BE2C (cell line): Measurements from ENCODE around the gene TEX14.

Experiments
- DNase-seq: peaks from one replicate; pipeline ENCODE4 v3.0.0-alpha.2; 2020
- H3K27me3 ChIP-seq: fragments of 250-450 bp; sonication (Bioruptor Pico); 2 replicates; pipeline ENCODE4 v1.5.1; 2020; ENCODE audit warnings: mild to moderate bottlenecking
- H3K36me3 ChIP-seq: fragments of 250-450 bp; sonication (Bioruptor Pico); 2 replicates; pipeline ENCODE4 v1.5.1; 2020; ENCODE audit warnings: mild to moderate bottlenecking
- H3K4me1 ChIP-seq: fragments of 250-450 bp; sonication (Bioruptor Pico); 2 replicates; pipeline ENCODE4 v1.5.1; 2020
- H3K4me3 ChIP-seq: 2 replicates; pipeline ENCODE4 v1.5.1; 2011; ENCODE audit warnings: low read depth, low read length
- H3K9me3 ChIP-seq: fragments of 250-450 bp; sonication (Bioruptor Pico); 2 replicates; pipeline ENCODE4 v1.5.1; 2020
- CTCF ChIP-seq: IDR thresholded peaks from 2 replicates; pipeline ENCODE4 v1.5.1; 2012; ENCODE audit warnings: mild to moderate bottlenecking, low read depth, low read length

Gene TEX14

GRCh38 chr17:58517928-58518609, 173.8 kb downstream of the TEX14 start:
- DNase-seq: peak; percentile 100
- H3K36me3 ChIP-seq: no peaks in the 10 kb centered on the region
- H3K27me3 ChIP-seq: no peaks in the 10 kb centered on the region
- H3K9me3 ChIP-seq: no peaks in the 10 kb centered on the region
- H3K4me3 ChIP-seq: peak overlapping the region; percentile 93
- TF ChIP-seq CTCF: no peak
- H3K4me1 ChIP-seq: 0 out of 2 replicates have a peak, but pooled peaks cover 3% of the 10 kb centered on the region

- Histone ChIP-seq H3K27me3 (no peaks in the 10 kb centered on the region), H3K4me3 (peak overlapping the region; percentile 93), H3K36me3 (peaks cover 2% of the 10 kb centered on the region; the same call in 1 of the 2 replicates), H3K9me3 (no peaks in the 10 kb centered on the region), H3K4me1 (0 out of 2 replicates have a peak, but pooled peaks cover 3% of the 10 kb centered on the region)
- TF ChIP-seq CTCF: no peak
- no peak for DNase-seq
These were observed 174.4 kb downstream of the TEX14 start for GRCh38 chr17:58517378-58517927.

GRCh38 chr17:58516644-58517377, 175.0 kb downstream of the TEX14 start:
- no peaks in the 10 kb centered on the region for H3K9me3 ChIP-seq
- H3K4me3 ChIP-seq: peak overlapping the region; percentile 93
- H3K27me3 ChIP-seq: no peaks in the 10 kb centered on the region
- peaks cover 8% of the 10 kb centered on the region; the same call in 1 of the 2 replicates for H3K36me3 ChIP-seq
- no peak for TF ChIP-seq CTCF
- 0 out of 2 replicates have a peak, but pooled peaks cover 3% of the 10 kb centered on the region for H3K4me1 ChIP-seq
- DNase-seq: no peak

GRCh38 chr17:58515286-58515685, 176.6 kb downstream of the TEX14 start:
- H3K4me3 ChIP-seq: no peak overlapping the region
- TF ChIP-seq CTCF: no peak
- H3K4me1 ChIP-seq: 0 out of 2 replicates have a peak, but pooled peaks cover 3% of the 10 kb centered on the region
- peaks cover 20% of the 10 kb centered on the region; the same call in 1 of the 2 replicates for H3K36me3 ChIP-seq
- H3K27me3 ChIP-seq: no peaks in the 10 kb centered on the region
- H3K9me3 ChIP-seq: no peaks in the 10 kb centered on the region
- DNase-seq: no peak

GRCh38 chr17:58514770-58515157, 177.1 kb downstream of the TEX14 start:
- Histone ChIP-seq H3K9me3 (no peaks in the 10 kb centered on the region), H3K27me3 (no peaks in the 10 kb centered on the region), H3K4me3 (no peak overlapping the region), H3K4me1 (0 out of 2 replicates have a peak, but pooled peaks cover 3% of the 10 kb centered on the region), H3K36me3 (peaks cover 24% of the 10 kb centered on the region; the same call in 1 of the 2 replicates)
- TF ChIP-seq CTCF: no peak
- DNase-seq: no peak
